HCT116 (cell line): Measurements from ENCODE around the gene RYR3. TPM values are rescaled to one million over a fixed set of nuclear protein-coding genes. Genes with fewer than 3 reads are reported as not detected.

Source experiments
- ATAC-seq: fragments of 200-7000 bp; cut with Tn5 transposase; 2 replicates; pipeline ENCODE4 v1.9.1; 2020; ENCODE audit warnings: mild to moderate bottlenecking, moderate library complexity
- BruUV-seq: library from RNA; stranded (reverse); fragments of 400-500 nt; replicated peaks from 2 replicates; lab custom pipeline; 2021; lab: Mats Ljungman, UMichigan
- CTCF ChIA-PET: fragments of 300-600 bp; sonication (Branson Sonifier 250); formaldehyde crosslinking; loops from one replicate; lab custom pipeline; 2021; ENCODE audit warnings: antibody characterized with exemption; lab: Charles Lee
- POLR2A ChIA-PET: fragments of 300-600, 350-600 bp; sonication (Branson Sonifier 250); formaldehyde crosslinking; loops from one replicate; lab custom pipeline; 2021; ENCODE audit warnings: antibody characterized with exemption; lab: Charles Lee
- RAD21 ChIA-PET, 2 experiments: fragments of 300-600 bp; sonication (Branson Sonifier 250); formaldehyde crosslinking; loops; one replicate each; lab custom pipeline; 2023; ENCODE audit warnings: low total read pairs in 2 of 2; ENCODE audit not compliant: uncharacterized antibody in 2 of 2, unreplicated experiment in 2 of 2, low non-redundant PET in 1 of 2; lab: Charles Lee
- DNase-seq: peaks from one replicate; pipeline ENCODE4 v3.0.0-alpha.2; 2010; ENCODE audit warnings: low read depth, low spot score
- H2AFZ ChIP-seq: fragments of 200-600 bp; shearing (Covaris generic), sonication (generic); 2 replicates; pipeline ENCODE4 v1.6.1; 2017; ENCODE audit warnings: low read depth, mixed run types, mixed read lengths, antibody characterized with exemption, low read length; ENCODE audit not compliant: poor library complexity, severe bottlenecking
- H3K27ac ChIP-seq: 2 replicates; pipeline ENCODE4 v1.5.1; 2012; ENCODE audit warnings: low read depth, low read length
- H3K27me3 ChIP-seq: fragments of 200-600 bp; sonication (generic); 2 replicates; pipeline ENCODE4 v1.6.1; 2016; ENCODE audit warnings: mixed run types, low read length, mixed read lengths; ENCODE audit not compliant: insufficient read depth
- H3K36me3 ChIP-seq, 2 experiments: fragments of 200-500 bp in 1 of 2; fragments of 200-600 bp in 1 of 2; sonication (Bioruptor generic) in 1 of 2; sonication (generic) in 1 of 2; 2 replicates each; pipeline versions ENCODE4 v1.5.1 to v1.6.1; 2014 to 2016; ENCODE audit warnings: low read length in 2 of 2, inconsistent platforms in 1 of 2, mixed read lengths in 1 of 2, mixed run types in 1 of 2; ENCODE audit not compliant: insufficient read depth in 2 of 2, control insufficient read depth in 1 of 2
- H3K4me1 ChIP-seq, 2 experiments: fragments of 200-600 bp in 1 of 2; sonication (generic) in 1 of 2; 2 replicates each; pipeline versions ENCODE4 v1.5.1 to v1.6.1; 2012 to 2017; ENCODE audit warnings: low read length in 2 of 2, inconsistent platforms in 1 of 2, mild to moderate bottlenecking in 1 of 2, mixed read lengths in 1 of 2, mixed run types in 1 of 2, moderate library complexity in 1 of 2; ENCODE audit not compliant: insufficient read depth in 2 of 2, control insufficient read depth in 1 of 2
- H3K4me2 ChIP-seq: fragments of 200-600 bp; sonication (generic); 2 replicates; pipeline ENCODE4 v1.6.1; 2017; ENCODE audit warnings: mixed run types, low read length, mixed read lengths
- H3K4me3 ChIP-seq, 2 experiments: fragments of 200-600 bp in 1 of 2; sonication (generic) in 1 of 2; replicated peaks in 1 of 2; 2 replicates each; pipeline ENCODE4 v1.5.1; 2011 to 2016; ENCODE audit warnings: low read length in 2 of 2, control low read depth in 1 of 2, low read depth in 1 of 2, mild to moderate bottlenecking in 1 of 2, mixed read lengths in 1 of 2, mixed run types in 1 of 2
- H3K79me2 ChIP-seq: fragments of 200-600 bp; sonication (generic); 2 replicates; pipeline ENCODE4 v1.6.1; 2017; ENCODE audit warnings: mild to moderate bottlenecking, mixed run types, low read length, moderate library complexity, mixed read lengths; ENCODE audit not compliant: insufficient read depth
- H3K9ac ChIP-seq: fragments of 200-600 bp; sonication (generic); 2 replicates; pipeline ENCODE4 v1.6.1; 2016; ENCODE audit warnings: low read length, mixed read lengths
- H3K9me2 ChIP-seq: fragments of 200-600 bp; sonication (generic), shearing (Covaris generic); 2 replicates; pipeline ENCODE4 v1.6.1; 2017; ENCODE audit warnings: mixed run types, mild to moderate bottlenecking, moderate library complexity; ENCODE audit not compliant: insufficient read depth
- H3K9me3 ChIP-seq, 2 experiments: fragments of 200-500 bp in 1 of 2; fragments of 200-600 bp in 1 of 2; sonication (Bioruptor generic) in 1 of 2; sonication (generic) in 1 of 2; 2 replicates each; pipeline ENCODE4 v1.6.1; 2014 to 2017; ENCODE audit warnings: low read length in 2 of 2, mixed read lengths in 2 of 2, inconsistent platforms in 1 of 2, low read depth in 1 of 2, mild to moderate bottlenecking in 1 of 2, mixed run types in 1 of 2, moderate library complexity in 1 of 2; ENCODE audit not compliant: control insufficient read depth in 1 of 2, insufficient read depth in 1 of 2
- H4K20me1 ChIP-seq: fragments of 200-600 bp; sonication (generic), shearing (Covaris generic); 2 replicates; pipeline ENCODE4 v1.6.1; 2017; ENCODE audit warnings: mixed run types, mild to moderate bottlenecking, moderate library complexity; ENCODE audit not compliant: insufficient read depth
- CEBPB ChIP-seq: IDR thresholded peaks from 2 replicates; pipeline ENCODE4 v1.6.1; 2012; ENCODE audit warnings: low read depth
- EGR1 ChIP-seq: IDR thresholded peaks from 2 replicates; pipeline ENCODE4 v1.6.1; 2012; ENCODE audit warnings: low read depth
- FOSL1 ChIP-seq: IDR thresholded peaks from 2 replicates; pipeline ENCODE4 v1.6.1; 2012; ENCODE audit warnings: low read depth
- POLR2AphosphoS5 ChIP-seq: IDR thresholded peaks from 2 replicates; pipeline ENCODE4 v1.6.1; 2011; ENCODE audit warnings: mild to moderate bottlenecking, low read depth, low read length, moderate library complexity
- SIN3A ChIP-seq: IDR thresholded peaks from 2 replicates; pipeline ENCODE4 v1.6.1; 2012; ENCODE audit warnings: low read depth
- SP1 ChIP-seq: IDR thresholded peaks from 2 replicates; pipeline ENCODE4 v1.6.1; 2012; ENCODE audit warnings: low read depth
- SRF ChIP-seq: IDR thresholded peaks from 2 replicates; pipeline ENCODE4 v1.6.1; 2012; ENCODE audit warnings: low read depth
- TCF7L2 ChIP-seq: IDR thresholded peaks from 2 replicates; pipeline ENCODE4 v1.7.0; 2011; ENCODE audit warnings: borderline replicate concordance, inconsistent platforms; ENCODE audit not compliant: insufficient read depth, insufficient read length; ENCODE audit errors: extremely low read depth
- YY1 ChIP-seq: IDR thresholded peaks from 2 replicates; pipeline ENCODE4 v1.6.1; 2011; ENCODE audit warnings: low read length, low read depth, moderate library complexity, mild to moderate bottlenecking; ENCODE audit not compliant: insufficient replicate concordance; ENCODE audit errors: extremely low read depth
- ZFX ChIP-seq: fragments of 450-650 bp; IDR thresholded peaks from 2 replicates; pipeline ENCODE4 v1.6.1; 2017
- ZNF274 ChIP-seq: fragments of 200-500 bp; sonication (Bioruptor generic); IDR thresholded peaks from 2 replicates; pipeline ENCODE4 v1.6.1; 2014; ENCODE audit warnings: mild to moderate bottlenecking, low read depth, low read length, inconsistent platforms
- intact Hi-C: fragments of 100-400 bp; cut with micrococcal nuclease; formaldehyde crosslinking; loops from 2 replicates; pipeline ENCODE4 v1.10.0; 2022
- total RNA-seq: library from RNA; stranded (reverse); gene quantifications from one replicate; pipeline ENCODE4 v1.2.1, GENCODE V29; 2021; ENCODE audit not compliant: unreplicated experiment
- TF ChIP-seq, protein P1 (sequence below), 3 experiments: fragments of 200-600 bp in 1 of 3; sonication (generic) in 1 of 3; IDR thresholded peaks in 2 of 3; conservative IDR thresholded peaks in 1 of 3; 2 replicates each; pipeline ENCODE4 v1.5.1; 2012 to 2017; ENCODE audit warnings: low read depth in 2 of 3, low read length in 2 of 3, antibody characterized with exemption in 1 of 3, borderline replicate concordance in 1 of 3, control low read depth in 1 of 3, mild to moderate bottlenecking in 1 of 3, mixed read lengths in 1 of 3, mixed run types in 1 of 3, moderate library complexity in 1 of 3; ENCODE audit not compliant: insufficient read depth in 1 of 3
- TF ChIP-seq, protein P2 (sequence below): IDR thresholded peaks from 2 replicates; pipeline ENCODE4 v1.6.1; 2012
- TF ChIP-seq, protein P3 (sequence below): IDR thresholded peaks from 2 replicates; pipeline ENCODE4 v1.6.1; 2012; ENCODE audit warnings: low read depth

RYR3 gene
- total RNA-seq, 1 experiment from 2014 or later = not detected

DNA sequence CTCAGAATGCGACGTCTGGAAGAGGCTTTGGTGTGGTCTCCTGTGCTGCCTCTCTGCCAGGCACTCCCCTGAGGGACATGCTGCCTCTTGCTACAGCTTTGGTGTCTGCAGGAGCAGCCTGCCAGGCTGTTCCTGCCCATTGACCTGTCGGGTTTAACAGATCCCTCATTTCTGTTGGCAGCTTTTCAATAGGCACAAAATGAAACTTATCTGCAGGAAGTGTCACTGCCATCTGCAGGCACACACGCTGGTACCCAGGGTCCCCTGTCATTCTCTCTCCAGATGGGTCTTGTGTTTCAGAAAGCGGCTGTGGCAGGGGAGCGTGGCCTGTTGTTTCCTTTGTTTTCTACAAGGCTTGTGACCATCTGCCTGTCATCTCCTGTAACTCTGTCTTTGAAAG lies 329.2 kb downstream of the RYR3 start:
- ATAC-seq (no peak), DNase-seq (no peak)
- Histone ChIP-seq H3K4me1 (no peaks in the 10 kb centered on the region), H3K79me2 (no peaks in the 10 kb centered on the region), H4K20me1 (no peaks in the 10 kb centered on the region), H2AFZ (no peak overlapping the region), H3K9me2 (no peaks in the 10 kb centered on the region), H3K9me3 (no peaks in the 10 kb centered on the region), H3K4me3 (no peak overlapping the region), H3K9ac (no peak overlapping the region), H3K27ac (no peak overlapping the region), H3K36me3 (no peaks in the 10 kb centered on the region), H3K4me2 (no peak overlapping the region), H3K27me3 (peaks cover 95% of the 10 kb centered on the region)
- POLR2A ChIA-PET = no interaction called here
- CTCF ChIA-PET = no interaction called here
- RAD21 ChIA-PET = no interaction called here
- TF ChIP-seq ZFX (no peak), CEBPB (no peak), TCF7L2 (no peak), SIN3A (no peak)
- TF ChIP-seq, protein P1, sequence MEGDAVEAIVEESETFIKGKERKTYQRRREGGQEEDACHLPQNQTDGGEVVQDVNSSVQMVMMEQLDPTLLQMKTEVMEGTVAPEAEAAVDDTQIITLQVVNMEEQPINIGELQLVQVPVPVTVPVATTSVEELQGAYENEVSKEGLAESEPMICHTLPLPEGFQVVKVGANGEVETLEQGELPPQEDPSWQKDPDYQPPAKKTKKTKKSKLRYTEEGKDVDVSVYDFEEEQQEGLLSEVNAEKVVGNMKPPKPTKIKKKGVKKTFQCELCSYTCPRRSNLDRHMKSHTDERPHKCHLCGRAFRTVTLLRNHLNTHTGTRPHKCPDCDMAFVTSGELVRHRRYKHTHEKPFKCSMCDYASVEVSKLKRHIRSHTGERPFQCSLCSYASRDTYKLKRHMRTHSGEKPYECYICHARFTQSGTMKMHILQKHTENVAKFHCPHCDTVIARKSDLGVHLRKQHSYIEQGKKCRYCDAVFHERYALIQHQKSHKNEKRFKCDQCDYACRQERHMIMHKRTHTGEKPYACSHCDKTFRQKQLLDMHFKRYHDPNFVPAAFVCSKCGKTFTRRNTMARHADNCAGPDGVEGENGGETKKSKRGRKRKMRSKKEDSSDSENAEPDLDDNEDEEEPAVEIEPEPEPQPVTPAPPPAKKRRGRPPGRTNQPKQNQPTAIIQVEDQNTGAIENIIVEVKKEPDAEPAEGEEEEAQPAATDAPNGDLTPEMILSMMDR (IDR thresholded peaks at IDR 0.05 in 2 of 3, conservative IDR thresholded peaks at IDR 0.05 in 1 of 3; ENCODE audit: borderline replicate concordance in 1 of 3, insufficient read depth in 1 of 3, low read depth in 2 of 3, low read length in 2 of 3) = no peak
- no TSS peak for BruUV-seq
- intact Hi-C loops = no loop called here

DNA sequence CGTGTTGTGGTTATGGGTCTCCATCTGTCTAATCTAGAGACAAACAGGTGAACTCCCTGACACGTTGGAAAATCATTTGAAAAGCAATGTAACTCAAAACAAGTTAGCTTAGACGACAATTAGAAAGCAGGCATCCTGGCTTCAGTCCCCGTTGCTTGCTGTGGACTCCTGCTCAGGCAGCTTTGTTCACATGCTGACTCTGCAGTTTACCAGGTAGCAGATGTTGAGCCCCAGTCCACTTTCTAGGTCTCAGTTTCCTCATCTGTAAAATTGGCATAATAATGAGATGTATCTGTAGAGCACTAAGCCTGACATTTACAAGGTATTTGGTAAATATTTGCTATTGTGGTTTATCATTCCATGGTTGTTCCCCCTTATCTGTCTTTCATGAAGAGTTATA lies 330.3 kb downstream of the RYR3 start:
- intact Hi-C loops = no loop called here
- no peak overlapping the region for H3K27ac ChIP-seq
- H2AFZ ChIP-seq = no peak overlapping the region
- CTCF ChIA-PET = no interaction called here
- no peak overlapping the region for H3K4me3 ChIP-seq
- no peaks in the 10 kb centered on the region for H3K36me3 ChIP-seq
- no peaks in the 10 kb centered on the region for H3K79me2 ChIP-seq
- ATAC-seq (no peak), DNase-seq (no peak)
- no peaks in the 10 kb centered on the region for H3K9me3 ChIP-seq
- no peaks in the 10 kb centered on the region for H3K4me1 ChIP-seq
- no peak overlapping the region for H3K4me2 ChIP-seq
- no peaks in the 10 kb centered on the region for H4K20me1 ChIP-seq
- H3K9me2 ChIP-seq = no peaks in the 10 kb centered on the region
- peaks cover 95% of the 10 kb centered on the region for H3K27me3 ChIP-seq
- RAD21 ChIA-PET = no interaction called here
- no TSS peak for BruUV-seq
- H3K9ac ChIP-seq = no peak overlapping the region
- POLR2A ChIA-PET = no interaction called here
- TF ChIP-seq SP1 (no peak), ZFX (no peak), EGR1 (no peak), YY1 (no peak), SRF (no peak), ZNF274 (no peak), FOSL1 (no peak), POLR2AphosphoS5 (no peak)
- TF ChIP-seq, protein P2, sequence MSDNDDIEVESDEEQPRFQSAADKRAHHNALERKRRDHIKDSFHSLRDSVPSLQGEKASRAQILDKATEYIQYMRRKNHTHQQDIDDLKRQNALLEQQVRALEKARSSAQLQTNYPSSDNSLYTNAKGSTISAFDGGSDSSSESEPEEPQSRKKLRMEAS = no peak
- TF ChIP-seq, protein P3, sequence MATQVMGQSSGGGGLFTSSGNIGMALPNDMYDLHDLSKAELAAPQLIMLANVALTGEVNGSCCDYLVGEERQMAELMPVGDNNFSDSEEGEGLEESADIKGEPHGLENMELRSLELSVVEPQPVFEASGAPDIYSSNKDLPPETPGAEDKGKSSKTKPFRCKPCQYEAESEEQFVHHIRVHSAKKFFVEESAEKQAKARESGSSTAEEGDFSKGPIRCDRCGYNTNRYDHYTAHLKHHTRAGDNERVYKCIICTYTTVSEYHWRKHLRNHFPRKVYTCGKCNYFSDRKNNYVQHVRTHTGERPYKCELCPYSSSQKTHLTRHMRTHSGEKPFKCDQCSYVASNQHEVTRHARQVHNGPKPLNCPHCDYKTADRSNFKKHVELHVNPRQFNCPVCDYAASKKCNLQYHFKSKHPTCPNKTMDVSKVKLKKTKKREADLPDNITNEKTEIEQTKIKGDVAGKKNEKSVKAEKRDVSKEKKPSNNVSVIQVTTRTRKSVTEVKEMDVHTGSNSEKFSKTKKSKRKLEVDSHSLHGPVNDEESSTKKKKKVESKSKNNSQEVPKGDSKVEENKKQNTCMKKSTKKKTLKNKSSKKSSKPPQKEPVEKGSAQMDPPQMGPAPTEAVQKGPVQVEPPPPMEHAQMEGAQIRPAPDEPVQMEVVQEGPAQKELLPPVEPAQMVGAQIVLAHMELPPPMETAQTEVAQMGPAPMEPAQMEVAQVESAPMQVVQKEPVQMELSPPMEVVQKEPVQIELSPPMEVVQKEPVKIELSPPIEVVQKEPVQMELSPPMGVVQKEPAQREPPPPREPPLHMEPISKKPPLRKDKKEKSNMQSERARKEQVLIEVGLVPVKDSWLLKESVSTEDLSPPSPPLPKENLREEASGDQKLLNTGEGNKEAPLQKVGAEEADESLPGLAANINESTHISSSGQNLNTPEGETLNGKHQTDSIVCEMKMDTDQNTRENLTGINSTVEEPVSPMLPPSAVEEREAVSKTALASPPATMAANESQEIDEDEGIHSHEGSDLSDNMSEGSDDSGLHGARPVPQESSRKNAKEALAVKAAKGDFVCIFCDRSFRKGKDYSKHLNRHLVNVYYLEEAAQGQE = no peak
